IMR-90 (cell line): ENCODE results near the gene POU6F1. TPM values are rescaled to one million over a fixed set of nuclear protein-coding genes. Genes with fewer than 3 reads are reported as not detected.
A peak's percentile ranks its signal among the peaks of the same experiment; 100 is the strongest.

Experiments used
- ATAC-seq: fragments of 200-7000 bp; cut with Tn5 transposase; 2 replicates; pipeline ENCODE4 v1.9.1; 2020; ENCODE audit warnings: low read depth, mild to moderate bottlenecking, moderate library complexity
- BruUV-seq: library from RNA; stranded (reverse); fragments of 400-500 nt; replicated peaks from 2 replicates; lab custom pipeline; 2021; lab: Mats Ljungman, UMichigan
- CTCF ChIA-PET: fragments of 300-600 bp; formaldehyde crosslinking; extraction: SDS; loops from one replicate; lab custom pipeline; 2021; ENCODE audit warnings: antibody characterized with exemption; lab: Yijun Ruan, JAX
- POLR2A ChIA-PET: fragments of 300-600 bp; sonication (Branson Sonifier 250); formaldehyde crosslinking; loops from one replicate; lab custom pipeline; 2022; ENCODE audit warnings: antibody characterized with exemption; ENCODE audit not compliant: unreplicated experiment; lab: Charles Lee
- DNase-seq: peaks from one replicate; pipeline ENCODE4 v3.0.0; 2013
- H2AFZ ChIP-seq: replicated peaks from 2 replicates; pipeline ENCODE3; 2013; ENCODE audit warnings: low read length, mild to moderate bottlenecking; ENCODE audit not compliant: poor library complexity
- H2AK5ac ChIP-seq: 2 replicates; pipeline ENCODE4 v1.6.1; 2013; ENCODE audit warnings: low read depth, low read length, inconsistent platforms
- H2AK9ac ChIP-seq: replicated peaks from 2 replicates; pipeline ENCODE3; 2013; ENCODE audit warnings: mild to moderate bottlenecking, low read depth, low read length, moderate library complexity; ENCODE audit not compliant: poor library complexity
- H2BK120ac ChIP-seq: 2 replicates; pipeline ENCODE4 v1.6.1; 2013; ENCODE audit warnings: low read depth, low read length, inconsistent platforms
- H2BK15ac ChIP-seq: 3 replicates; pipeline ENCODE4 v1.6.1; 2013; ENCODE audit warnings: low read depth, low read length, inconsistent platforms
- H2BK20ac ChIP-seq: 2 replicates; pipeline ENCODE4 v1.6.1; 2013; ENCODE audit warnings: low read depth, mild to moderate bottlenecking, inconsistent platforms, low read length, moderate library complexity
- H2BK5ac ChIP-seq: 2 replicates; pipeline ENCODE4 v1.6.1; 2013; ENCODE audit warnings: mild to moderate bottlenecking, low read depth, low read length, inconsistent platforms; ENCODE audit not compliant: poor library complexity, severe bottlenecking
- H3K14ac ChIP-seq: replicated peaks from 2 replicates; pipeline ENCODE4 v1.6.1; 2013; ENCODE audit warnings: low read depth, low read length, inconsistent platforms
- H3K18ac ChIP-seq: 2 replicates; pipeline ENCODE4 v1.6.1; 2013; ENCODE audit warnings: low read depth, low read length, control low read depth
- H3K23ac ChIP-seq: 2 replicates; pipeline ENCODE4 v1.6.1; 2013; ENCODE audit warnings: low read depth, low read length, inconsistent platforms
- H3K27ac ChIP-seq: 2 replicates; pipeline ENCODE4 v1.5.1; 2013; ENCODE audit warnings: mild to moderate bottlenecking, control low read depth, low read length; ENCODE audit not compliant: insufficient read depth
- H3K27me3 ChIP-seq: 2 replicates; pipeline ENCODE4 v1.6.1; 2013; ENCODE audit warnings: low read length; ENCODE audit not compliant: control insufficient read depth, insufficient read depth
- H3K36me3 ChIP-seq: 2 replicates; pipeline ENCODE4 v1.6.1; 2013; ENCODE audit warnings: low read length, mixed read lengths; ENCODE audit not compliant: control insufficient read depth, insufficient read depth
- H3K4ac ChIP-seq: 2 replicates; pipeline ENCODE4 v1.6.1; 2013; ENCODE audit warnings: low read depth, low read length, inconsistent platforms
- H3K4me1 ChIP-seq: 2 replicates; pipeline ENCODE4 v1.6.1; 2013; ENCODE audit warnings: low read length, mixed read lengths; ENCODE audit not compliant: control insufficient read depth, insufficient read depth
- H3K4me2 ChIP-seq: 2 replicates; pipeline ENCODE4 v1.6.1; 2013; ENCODE audit warnings: low read depth, mild to moderate bottlenecking, control low read depth, low read length, moderate library complexity
- H3K4me3 ChIP-seq: 2 replicates; pipeline ENCODE4 v1.5.1; 2013; ENCODE audit warnings: low read depth, mild to moderate bottlenecking, control low read depth, low read length, moderate library complexity; ENCODE audit not compliant: insufficient read depth
- H3K56ac ChIP-seq: 2 replicates; pipeline ENCODE4 v1.6.1; 2013; ENCODE audit warnings: low read length, inconsistent platforms; ENCODE audit not compliant: insufficient read depth; ENCODE audit errors: extremely low read depth
- H3K79me1 ChIP-seq, 2 experiments: 2 replicates each; pipeline ENCODE4 v1.6.1; 2013; ENCODE audit warnings: low read length in 2 of 2, inconsistent platforms in 1 of 2, low read depth in 1 of 2
- H3K9ac ChIP-seq: 2 replicates; pipeline ENCODE4 v1.6.1; 2013; ENCODE audit warnings: low read depth, low read length, control low read depth
- H3K9me1 ChIP-seq: 2 replicates; pipeline ENCODE4 v1.6.1; 2013; ENCODE audit warnings: low read length, inconsistent platforms; ENCODE audit not compliant: insufficient read depth
- H3K9me3 ChIP-seq: 2 replicates; pipeline ENCODE4 v1.6.1; 2013; ENCODE audit warnings: low read length; ENCODE audit not compliant: control insufficient read depth, insufficient read depth
- H4K20me1 ChIP-seq: 2 replicates; pipeline ENCODE4 v1.6.1; 2013; ENCODE audit warnings: low read length, inconsistent platforms; ENCODE audit not compliant: insufficient read depth
- H4K5ac ChIP-seq: 2 replicates; pipeline ENCODE4 v1.6.1; 2013; ENCODE audit warnings: mild to moderate bottlenecking, low read depth, low read length, control low read depth
- H4K8ac ChIP-seq, 2 experiments: 2 replicates each; pipeline ENCODE4 v1.6.1; 2013; ENCODE audit warnings: low read depth in 2 of 2, low read length in 2 of 2, control low read depth in 1 of 2, inconsistent platforms in 1 of 2
- H4K91ac ChIP-seq: 2 replicates; pipeline ENCODE4 v1.6.1; 2013; ENCODE audit warnings: low read depth, low read length, inconsistent platforms; ENCODE audit not compliant: insufficient read depth
- BHLHE40 ChIP-seq: fragments of 150-350 bp; IDR thresholded peaks from 2 replicates; pipeline ENCODE4 v1.6.1; 2016; ENCODE audit warnings: mild to moderate bottlenecking, low read depth, low read length
- MAFK ChIP-seq: IDR thresholded peaks from 2 replicates; pipeline ENCODE4 v1.6.1; 2012; ENCODE audit warnings: low read depth, low read length, improper control_type of control experiment
- POLR2A ChIP-seq: IDR thresholded peaks from 2 replicates; pipeline ENCODE4 v1.6.1; 2012; ENCODE audit warnings: mild to moderate bottlenecking, low read depth, low read length
- RAD21 ChIP-seq: IDR thresholded peaks from 2 replicates; pipeline ENCODE4 v1.6.1; 2012; ENCODE audit warnings: low read length, improper control_type of control experiment
- WGBS, 2 experiments: methylation state at CpG; one replicate each; pipeline versions ENCODE4 v1.1.5 to v1.1.7; 2013; ENCODE audit warnings: missing lambda C conversion rate in 2 of 2; ENCODE audit not compliant: insufficient read length in 1 of 2; ENCODE audit errors: extremely low coverage in 2 of 2; 5-methylcytosine and 5-hydroxymethylcytosine counted together
- dilution Hi-C: fragments of 300-500 bp; cut with HindIII; formaldehyde crosslinking; loops from one replicate; pipeline ENCODE4 v1.14.3; 2018; ENCODE audit warnings: low sequenced_read_pairs; ENCODE audit not compliant: unreplicated experiment
- in situ Hi-C: fragments of 300-500 bp; cut with MboI; formaldehyde crosslinking; loops from 3 replicates; pipeline ENCODE4 v1.14.3; 2019; ENCODE audit warnings: low sequenced_read_pairs, inconsistent platforms, mixed read lengths
- intact Hi-C: fragments of 100-400 bp; cut with micrococcal nuclease; formaldehyde crosslinking; loops from 2 replicates; pipeline ENCODE4 v1.10.0; 2022
- polyA plus RNA-seq, 3 experiments: library from polyadenylated mRNA; depleted of rRNA; stranded (reverse); fragments of >200 nt; gene quantifications; 2 replicates each; pipeline ENCODE4 v1.2.3, GENCODE V29; 2012; ENCODE audit warnings: low replicate concordance in 1 of 3
- total RNA-seq: library from RNA; depleted of rRNA; stranded (reverse); fragments of >200 nt; gene quantifications from 2 replicates; pipeline ENCODE4 v1.2.3, GENCODE V29; 2012
- TF ChIP-seq, protein P1 (sequence below): conservative IDR thresholded peaks from 2 replicates; pipeline ENCODE4 v1.5.1; 2012; ENCODE audit warnings: mild to moderate bottlenecking, low read depth, low read length, improper control_type of control experiment

Gene POU6F1
- total and polyA plus RNA-seq, 2 of the 4 experiments (the other 2 are of a cell fraction): 0.90 to 3.6 TPM

DNA sequence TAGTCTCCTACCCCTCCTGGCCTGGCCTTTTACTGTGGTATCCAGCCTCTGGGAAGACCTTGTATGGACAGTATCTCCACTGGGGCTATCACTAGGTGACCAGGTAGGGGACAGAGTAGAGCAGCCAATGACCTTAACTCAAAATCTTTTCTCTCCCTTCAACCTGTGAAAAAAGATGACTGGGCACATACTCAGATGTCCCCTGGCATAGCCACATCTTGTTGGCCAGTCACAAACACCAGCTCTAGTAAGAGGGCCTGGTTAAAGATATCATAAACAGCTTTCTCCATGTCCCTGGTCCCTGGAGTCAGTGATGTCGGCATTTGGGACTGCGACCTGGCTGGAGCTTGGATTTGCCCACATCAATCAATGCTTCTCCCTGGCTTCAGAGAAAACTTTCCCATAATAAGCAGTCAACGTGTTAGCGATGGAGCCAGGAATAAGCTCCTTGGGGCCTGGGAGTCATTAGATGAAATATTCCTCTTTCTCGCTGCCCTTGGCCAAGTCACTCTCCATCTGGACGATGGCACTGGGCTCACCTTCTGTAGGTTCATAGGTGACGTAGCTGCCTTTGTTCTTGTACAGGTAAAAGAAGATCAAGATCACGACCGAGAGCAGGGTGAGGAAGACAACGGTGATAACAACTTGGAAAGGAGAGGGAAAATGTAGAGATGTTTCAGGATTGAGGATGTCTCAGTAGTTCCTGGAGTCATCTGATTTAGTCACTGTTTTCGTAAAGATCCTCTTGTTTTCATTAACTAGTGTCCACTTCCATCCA lies 27.8 kb upstream of the POU6F1 start:
- Histone ChIP-seq H4K91ac (peak overlapping the region; percentile 68; the same call in 1 of the 2 replicates), H2AK9ac (no peak overlapping the region), H3K27me3 (no peaks in the 10 kb centered on the region), H3K4me3 (no peak overlapping the region), H3K79me1 (peaks cover 17 to 74% of the 10 kb centered on the region in 2 experiments), H4K8ac (peak overlapping the region; percentile 81 to 95), H3K36me3 (peaks cover 34% of the 10 kb centered on the region), H2BK120ac (peak overlapping the region; percentile 36; the same call in 1 of the 2 replicates), H2BK20ac (0 out of 2 replicates have a peak overlapping the region, but pooled peaks have one; percentile 22), H3K14ac (peak overlapping the region; percentile 74), H3K9me1 (peaks cover 14% of the 10 kb centered on the region; the same call in 1 of the 2 replicates), H2BK5ac (peak overlapping the region; percentile 68), H2BK15ac (peak overlapping the region; percentile 26; the same call in 1 of the 3 replicates), H3K9ac (no peak overlapping the region; the same call in 1 of the 2 replicates), H4K20me1 (no peaks in the 10 kb centered on the region), H3K23ac (peak overlapping the region; percentile 79; the same call in 1 of the 2 replicates), H2AFZ (peak overlapping the region; percentile 85), H3K4me1 (peaks cover 14% of the 10 kb centered on the region), H3K4ac (peak overlapping the region; percentile 73), H3K27ac (no peak overlapping the region), H4K5ac (peak overlapping the region; percentile 80), H3K18ac (peak overlapping the region; percentile 46; the same call in 1 of the 2 replicates), H2AK5ac (peak overlapping the region; percentile 80), H3K56ac (no peak overlapping the region), H3K9me3 (no peaks in the 10 kb centered on the region), H3K4me2 (peak overlapping the region; percentile 35; the same call in 1 of the 2 replicates)
- CTCF ChIA-PET: no interaction called here
- no TSS peak for BruUV-seq
- ATAC-seq: no peak
- POLR2A ChIA-PET: no interaction called here
- DNase-seq: no peak
- in situ Hi-C loops (no loop called here), intact Hi-C loops (no loop called here), dilution Hi-C loops (no loop called here)
- TF ChIP-seq BHLHE40 (no peak), MAFK (no peak), RAD21 (no peak), POLR2A (peak; percentile 41; the same call in 1 of the 2 replicates)
- TF ChIP-seq, protein P1, sequence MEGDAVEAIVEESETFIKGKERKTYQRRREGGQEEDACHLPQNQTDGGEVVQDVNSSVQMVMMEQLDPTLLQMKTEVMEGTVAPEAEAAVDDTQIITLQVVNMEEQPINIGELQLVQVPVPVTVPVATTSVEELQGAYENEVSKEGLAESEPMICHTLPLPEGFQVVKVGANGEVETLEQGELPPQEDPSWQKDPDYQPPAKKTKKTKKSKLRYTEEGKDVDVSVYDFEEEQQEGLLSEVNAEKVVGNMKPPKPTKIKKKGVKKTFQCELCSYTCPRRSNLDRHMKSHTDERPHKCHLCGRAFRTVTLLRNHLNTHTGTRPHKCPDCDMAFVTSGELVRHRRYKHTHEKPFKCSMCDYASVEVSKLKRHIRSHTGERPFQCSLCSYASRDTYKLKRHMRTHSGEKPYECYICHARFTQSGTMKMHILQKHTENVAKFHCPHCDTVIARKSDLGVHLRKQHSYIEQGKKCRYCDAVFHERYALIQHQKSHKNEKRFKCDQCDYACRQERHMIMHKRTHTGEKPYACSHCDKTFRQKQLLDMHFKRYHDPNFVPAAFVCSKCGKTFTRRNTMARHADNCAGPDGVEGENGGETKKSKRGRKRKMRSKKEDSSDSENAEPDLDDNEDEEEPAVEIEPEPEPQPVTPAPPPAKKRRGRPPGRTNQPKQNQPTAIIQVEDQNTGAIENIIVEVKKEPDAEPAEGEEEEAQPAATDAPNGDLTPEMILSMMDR: no peak
- WGBS, 2 experiments: no CpG with 5 or more reads among the region's 11 CpGs
